ENCODE measurements around the gene NPC2. TPM values are rescaled to one million over a fixed set of nuclear protein-coding genes. Genes with fewer than 3 reads are reported as not detected.

NPC2 gene
- total RNA-seq, result 123 and 139 TPM in 2 replicates

GRCh38 chr14:74492776-74493342 lies at the start of gene NPC2:
Gene NPC2, minus strand, starts transcription at chr14:74493305. Its CDS starts 31 bp downstream, at chr14:74493274.

DNA sequence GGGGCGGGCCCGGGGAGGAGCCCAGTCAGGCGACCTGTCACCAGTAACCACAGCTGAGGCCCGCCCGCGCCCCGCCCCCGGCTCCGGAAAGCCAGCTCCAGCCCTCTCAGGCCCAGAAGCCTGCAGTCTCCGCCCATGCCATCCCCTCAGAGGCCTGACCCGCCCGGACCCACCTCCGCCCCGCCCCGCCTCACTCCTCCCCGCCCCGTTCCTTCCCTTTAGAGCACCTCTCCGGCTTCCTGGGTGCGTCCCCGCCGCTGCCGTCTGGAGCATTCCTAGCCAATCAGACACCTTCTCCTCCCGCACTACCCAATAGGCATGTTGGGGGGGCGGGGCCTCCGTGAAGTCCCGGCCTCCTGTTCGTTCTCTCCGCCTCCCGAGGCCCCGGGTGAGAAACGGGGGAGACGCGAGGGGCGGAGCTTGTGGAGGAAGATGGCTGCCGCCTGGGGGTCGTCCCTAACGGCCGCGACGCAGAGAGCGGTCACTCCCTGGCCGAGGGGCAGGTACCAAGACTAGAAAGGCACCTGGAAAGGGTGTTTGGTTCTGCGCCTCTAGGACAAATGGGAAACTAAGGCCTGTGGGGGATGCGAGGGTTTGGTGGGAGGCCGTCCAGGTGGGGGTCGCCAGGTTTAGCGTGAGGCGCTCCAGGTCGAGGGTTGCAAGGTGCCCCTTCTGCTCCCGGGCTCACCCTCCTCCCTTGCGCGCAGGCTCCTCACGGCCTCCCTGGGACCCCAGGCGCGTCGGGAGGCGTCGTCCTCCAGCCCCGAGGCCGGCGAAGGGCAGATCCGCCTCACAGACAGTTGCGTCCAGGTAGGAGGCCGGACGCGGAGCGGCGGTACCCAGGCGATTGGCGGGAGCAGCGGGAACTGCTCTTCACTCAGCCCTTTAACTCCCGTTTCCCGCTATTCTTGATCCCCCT lies 497 bp upstream of the NPC2 start, which contains the start of gene ISCA2:
Gene ISCA2 (plus strand): TSS at position 423 of the 919 bp plus-strand sequence. CDS start 10 bp downstream, at position 433.

Other genes starting within 250 kb of the NPC2 start
- gene ABCD4, start 190.4 kb downstream of the NPC2 start, total RNA-seq, result 41.8 and 49.2 TPM in 2 replicates
- not detected in 2 replicates for gene VRTN, start 144.8 kb downstream of the NPC2 start, total RNA-seq
- not detected in 2 replicates for gene SYNDIG1L, start 67.1 kb downstream of the NPC2 start, total RNA-seq
- gene ISCA2, start 460 bp upstream of the NPC2 start, total RNA-seq, result 17.7 and 18.7 TPM in 2 replicates
- gene LTBP2, start 118.9 kb upstream of the NPC2 start, total RNA-seq, result 165 and 256 TPM in 2 replicates
- 44.9 and 48.0 TPM in 2 replicates for gene AREL1, start 219.8 kb upstream of the NPC2 start, total RNA-seq
- 69.8 and 72.6 TPM in 2 replicates for gene FCF1, start 219.8 kb upstream of the NPC2 start, total RNA-seq

All from thoracic aorta endothelial cell (primary cell).